Measurements from ENCODE around the gene MTOR.

The MTOR gene

GRCh38 chr1:11284784-11285183, 22.4 kb upstream of the MTOR start:
- Histone ChIP-seq H3K9me3 (no peaks in the 10 kb centered on the region), H3K27ac (no peak overlapping the region), H3K27me3 (no peaks in the 10 kb centered on the region), H3K4me1 (peaks cover 0 to 24% (median 13%) of the 10 kb centered on the region in 4 donors), H3K36me3 (peaks cover 13 to 41% (median 23%) of the 10 kb centered on the region in 3 donors), H3K4me3 (no peak overlapping the region)
- TF ChIP-seq, protein P1, sequence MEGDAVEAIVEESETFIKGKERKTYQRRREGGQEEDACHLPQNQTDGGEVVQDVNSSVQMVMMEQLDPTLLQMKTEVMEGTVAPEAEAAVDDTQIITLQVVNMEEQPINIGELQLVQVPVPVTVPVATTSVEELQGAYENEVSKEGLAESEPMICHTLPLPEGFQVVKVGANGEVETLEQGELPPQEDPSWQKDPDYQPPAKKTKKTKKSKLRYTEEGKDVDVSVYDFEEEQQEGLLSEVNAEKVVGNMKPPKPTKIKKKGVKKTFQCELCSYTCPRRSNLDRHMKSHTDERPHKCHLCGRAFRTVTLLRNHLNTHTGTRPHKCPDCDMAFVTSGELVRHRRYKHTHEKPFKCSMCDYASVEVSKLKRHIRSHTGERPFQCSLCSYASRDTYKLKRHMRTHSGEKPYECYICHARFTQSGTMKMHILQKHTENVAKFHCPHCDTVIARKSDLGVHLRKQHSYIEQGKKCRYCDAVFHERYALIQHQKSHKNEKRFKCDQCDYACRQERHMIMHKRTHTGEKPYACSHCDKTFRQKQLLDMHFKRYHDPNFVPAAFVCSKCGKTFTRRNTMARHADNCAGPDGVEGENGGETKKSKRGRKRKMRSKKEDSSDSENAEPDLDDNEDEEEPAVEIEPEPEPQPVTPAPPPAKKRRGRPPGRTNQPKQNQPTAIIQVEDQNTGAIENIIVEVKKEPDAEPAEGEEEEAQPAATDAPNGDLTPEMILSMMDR (IDR thresholded peaks at IDR 0.05): no peak
- intact Hi-C loops (cut with DNase I; ENCODE audit: low total_unique reads): no loop called here
- no peak for DNase-seq

- peaks cover 0 to 24% (median 13%) of the 10 kb centered on the region in 4 donors for H3K4me1 ChIP-seq
- no peaks in the 10 kb centered on the region for H3K27me3 ChIP-seq
- DNase-seq: no peak
- no peaks in the 10 kb centered on the region for H3K9me3 ChIP-seq
- H3K4me3 ChIP-seq: no peak overlapping the region
- TF ChIP-seq, protein P1 (IDR thresholded peaks at IDR 0.05): no peak
- H3K27ac ChIP-seq: no peak overlapping the region
- intact Hi-C loops (cut with DNase I; ENCODE audit: low total_unique reads): no loop called here
- H3K36me3 ChIP-seq: peaks cover 16 to 42% (median 22%) of the 10 kb centered on the region in 3 donors
These were observed 20.8 kb upstream of the MTOR start for GRCh38 chr1:11283151-11283550.

DNA sequence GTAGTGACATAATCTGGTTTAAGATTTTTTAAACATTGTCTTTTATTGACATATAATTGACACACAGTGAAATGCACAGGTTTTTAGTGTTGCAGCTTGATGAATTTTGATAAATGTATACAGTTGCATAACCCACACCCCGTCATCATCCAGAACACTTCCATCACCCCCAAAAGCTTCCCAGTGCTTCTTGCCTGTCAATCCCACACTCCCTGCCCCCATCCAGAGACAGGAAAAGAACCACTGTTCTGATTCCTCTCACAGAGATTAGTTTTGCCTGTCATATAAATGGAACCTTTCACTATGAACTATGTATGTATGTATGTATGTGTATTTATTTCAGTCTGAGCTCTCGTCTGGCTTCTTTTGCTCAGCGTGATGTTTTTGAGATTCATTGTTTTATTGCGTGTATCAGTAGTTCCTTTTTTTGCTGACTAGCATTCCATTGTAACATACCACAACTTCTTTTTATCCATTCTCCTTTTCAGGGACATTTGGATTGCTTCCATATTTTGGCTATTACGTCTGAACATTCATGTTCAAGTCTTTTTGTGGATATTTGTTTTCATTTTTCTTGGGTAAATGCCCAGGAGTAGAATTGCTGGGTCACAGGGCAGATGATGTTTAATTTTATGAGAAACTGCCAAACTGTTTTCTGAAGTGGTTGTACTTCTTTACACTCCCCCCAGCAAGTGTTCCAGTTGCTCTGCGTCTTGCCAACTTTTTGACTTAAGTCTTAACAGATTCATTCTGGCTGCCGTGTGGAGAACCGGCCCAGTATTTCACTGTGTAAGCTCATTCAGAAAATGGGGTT, 19.4 kb upstream of the MTOR start:
- peak overlapping the region in 1 of 2 donors; percentile 2 for H3K27ac ChIP-seq

GRCh38 chr1:11280719-11281376, 18.5 kb upstream of the MTOR start:
- intact Hi-C loops (cut with DNase I; ENCODE audit: low total_unique reads): no loop called here
- TF ChIP-seq, protein P1 (IDR thresholded peaks at IDR 0.05): no peak
- Histone ChIP-seq H3K27ac (no peak overlapping the region), H3K36me3 (peaks cover 19 to 36% (median 27%) of the 10 kb centered on the region in 3 donors), H3K4me3 (no peak overlapping the region), H3K4me1 (peaks cover 0 to 30% (median 14%) of the 10 kb centered on the region in 4 donors), H3K27me3 (no peaks in the 10 kb centered on the region), H3K9me3 (no peaks in the 10 kb centered on the region)
- DNase-seq: no peak

More for the DNA sequence above, 19.4 kb upstream of the MTOR start:
- Histone ChIP-seq H3K36me3 (peaks cover 19 to 45% (median 29%) of the 10 kb centered on the region in 3 donors), H3K4me1 (peaks cover 0 to 24% (median 13%) of the 10 kb centered on the region in 4 donors), H3K4me3 (no peak overlapping the region), H3K27me3 (no peaks in the 10 kb centered on the region), H3K9me3 (no peaks in the 10 kb centered on the region)
- peak in 1 of 2 donors; percentile 30 for DNase-seq
- intact Hi-C loops (cut with DNase I; ENCODE audit: low total_unique reads): no loop called here
- TF ChIP-seq, protein P1 (IDR thresholded peaks at IDR 0.05): no peak

GRCh38 chr1:11279630-11280029, 17.3 kb upstream of the MTOR start:
- TF ChIP-seq, protein P1 (IDR thresholded peaks at IDR 0.05): no peak
- Histone ChIP-seq H3K4me1 (peaks cover 0 to 42% (median 23%) of the 10 kb centered on the region in 4 donors), H3K27ac (no peak overlapping the region), H3K4me3 (no peak overlapping the region), H3K36me3 (peaks cover 19 to 31% (median 21%) of the 10 kb centered on the region in 3 donors), H3K27me3 (no peaks in the 10 kb centered on the region), H3K9me3 (no peaks in the 10 kb centered on the region)
- DNase-seq: no peak
- intact Hi-C loops (cut with DNase I; ENCODE audit: low total_unique reads): no loop called here
